Activated CD4-positive, alpha-beta T cell treated with anti-CD3 and anti-CD28 coated beads for 36 hours (primary cell): ENCODE measurements around the gene PMS1. TPM values are rescaled to one million over a fixed set of nuclear protein-coding genes. Genes with fewer than 3 reads are reported as not detected.
"Not testable (repeated sequence)": the region's sequence is repeated elsewhere in the genome, so short reads cannot be mapped to it uniquely, and the experiment has no call there.

ENCODE experiments used
- ATAC-seq: fragments of 200-7000 bp; cut with Tn5 transposase; one replicate; pipeline ENCODE4 v1.10.0; 2021; ENCODE audit warnings: mild to moderate bottlenecking, moderate library complexity
- CTCF ChIA-PET: fragments of 350-600 bp; sonication (Branson Sonifier 250); formaldehyde crosslinking; loops from one replicate; lab custom pipeline; 2021; ENCODE audit warnings: antibody characterized with exemption; lab: Charles Lee
- POLR2A ChIA-PET: fragments of 350-600 bp; sonication (Branson Sonifier 250); formaldehyde crosslinking; loops from one replicate; lab custom pipeline; 2021; ENCODE audit warnings: antibody characterized with exemption, inconsistent platforms; lab: Charles Lee
- DNase-seq: peaks from one replicate; pipeline ENCODE4 v3.0.0-alpha.2; 2020
- H3K27ac Mint-ChIP-seq: one replicate; pipeline ENCODE4 v1.8.0; 2021; ENCODE audit warnings: mixed read lengths
- H3K27me3 Mint-ChIP-seq: one replicate; pipeline ENCODE4 v1.8.0; 2021; ENCODE audit warnings: mixed read lengths
- H3K36me3 Mint-ChIP-seq: one replicate; pipeline ENCODE4 v1.8.0; 2021; ENCODE audit warnings: low read depth, mixed read lengths
- H3K4me1 Mint-ChIP-seq: one replicate; pipeline ENCODE4 v1.8.0; 2021; ENCODE audit warnings: mixed read lengths
- H3K4me3 Mint-ChIP-seq: one replicate; pipeline ENCODE4 v1.8.0; 2021; ENCODE audit warnings: mild to moderate bottlenecking, moderate library complexity, mixed read lengths
- H3K9me3 Mint-ChIP-seq: one replicate; pipeline ENCODE4 v1.8.0; 2021; ENCODE audit warnings: low read depth, mixed read lengths
- intact Hi-C, 2 experiments: fragments of 100-400 bp; cut with DNase I in 1 of 2; cut with micrococcal nuclease in 1 of 2; formaldehyde crosslinking; loops; one replicate each; pipeline versions ENCODE4 v1.14.2 to v1.15.1; 2022 to 2024; cut with DNase I, micrococcal nuclease
- total RNA-seq, 2 experiments: library from RNA; stranded (reverse); gene quantifications; one replicate each; pipeline ENCODE4 v1.2.3, GENCODE V29; 2021

PMS1 gene
- total RNA-seq = 10 to 100 TPM; 45.8 to 47.4 TPM

DNA sequence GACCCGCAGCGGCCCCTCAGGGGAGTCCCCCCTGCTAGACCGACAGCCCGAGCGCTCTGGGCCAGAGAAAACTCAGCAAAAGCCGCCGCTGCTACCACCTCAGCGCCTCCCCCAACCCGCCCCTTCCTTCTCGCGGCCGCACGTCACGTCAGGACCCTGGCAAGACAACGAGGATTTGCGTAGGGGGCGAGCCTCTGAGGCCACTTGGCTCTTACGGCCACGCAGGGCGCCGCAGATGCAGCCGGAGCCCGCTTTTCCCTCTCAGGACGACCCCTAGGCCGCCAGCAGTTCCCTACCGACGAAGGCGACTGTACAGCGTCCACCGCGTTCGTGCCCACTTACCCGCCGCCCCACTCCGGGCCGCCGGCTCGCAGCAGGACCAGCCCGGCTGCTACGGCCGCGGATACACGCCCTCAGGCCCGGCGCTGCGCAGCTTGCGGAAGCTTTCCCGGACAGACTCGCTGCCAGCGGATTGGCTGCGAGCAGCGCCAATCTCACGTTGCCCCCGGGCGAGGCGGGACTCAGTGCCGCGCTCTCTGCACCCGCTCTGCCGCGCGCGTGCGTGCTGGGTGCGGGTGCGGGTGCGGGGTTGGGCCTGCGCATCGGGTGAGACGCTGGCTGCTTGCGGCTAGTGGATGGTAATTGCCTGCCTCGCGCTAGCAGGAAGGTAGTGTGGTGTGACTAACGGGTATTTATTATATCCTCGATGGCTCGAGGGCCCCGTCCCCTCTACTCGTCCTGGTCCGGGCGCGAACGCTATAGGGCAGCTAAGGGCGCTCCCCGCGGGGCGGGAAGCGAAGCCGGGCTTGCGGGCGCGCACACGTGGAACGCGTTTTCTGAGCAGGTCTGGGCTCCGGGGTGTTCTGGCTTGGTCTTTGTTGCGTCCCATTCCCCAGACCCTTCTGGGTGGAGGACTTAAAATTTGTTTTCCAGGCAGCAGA, at the start of gene PMS1, which contains the start of gene ORMDL1:
PMS1 (plus strand) TSS at position 524 of the 941 bp plus-strand sequence. CDS start 7,360 bp downstream, outside the sequence.
ORMDL1 (minus strand) TSS at position 413 of the 941 bp plus-strand sequence. CDS start 1,744 bp downstream, outside the sequence.
- no peaks in the 10 kb centered on the region for H3K27me3 Mint-ChIP-seq
- ChIA-PET POLR2A (interaction anchor here (0.6 to 1.1 kb wide), 3 partner anchors 20 to 143 kb away, joined by 3 to 7 read pairs (median 3); partner anchors contain the start of gene OSGEPL1), CTCF (interaction anchor here (1.2 to 1.7 kb wide), 3 partner anchors 20 to 33 kb away, joined by 3 to 11 read pairs (median 7); partner anchors contain the start of gene OSGEPL1)
- peaks cover 57% of the 10 kb centered on the region for H3K36me3 Mint-ChIP-seq
- peak within 1 kb of the TSS; percentile 74 for H3K4me3 Mint-ChIP-seq
- ATAC-seq (peak; percentile 92), DNase-seq (peak; percentile 96)
- peaks cover 52% of the 10 kb centered on the region for H3K4me1 Mint-ChIP-seq
- intact Hi-C loops = loop anchor here (1.0 to 10.0 kb wide), 11 partner anchors 22 to 1851 kb away; partner anchors contain the start of genes ASNSD1 (in 2 of the 2), OSGEPL1 (in 2 of the 2), WDR75 (in 2 of the 2) and ANKAR (in 1 of the 2)
- no peaks in the 10 kb centered on the region for H3K9me3 Mint-ChIP-seq
- H3K27ac Mint-ChIP-seq = peak within 1 kb of the TSS; percentile 94

- H3K36me3 Mint-ChIP-seq = peaks cover 4% of the 10 kb centered on the region
- no peak overlapping the region for H3K4me3 Mint-ChIP-seq
- intact Hi-C loops = loop anchor here in 1 of 2 experiments (1.0 kb wide), 2 partner anchors 90 to 319 kb away; partner anchors contain the start of gene ASNSD1
- no peaks in the 10 kb centered on the region for H3K9me3 Mint-ChIP-seq
- H3K27ac Mint-ChIP-seq = no peak overlapping the region
- H3K4me1 Mint-ChIP-seq = no peaks in the 10 kb centered on the region
- ChIA-PET POLR2A (no interaction called here), CTCF (interaction anchor here (0.6 to 6.0 kb wide), 19 partner anchors 11 to 320 kb away, joined by 3 to 53 read pairs (median 4); partner anchors contain the start of genes ORMDL1, OSGEPL1 and PMS1)
- H3K27me3 Mint-ChIP-seq = no peaks in the 10 kb centered on the region
- DNase-seq (peak; percentile 57), ATAC-seq (peak; percentile 71)
Measured at GRCh38 chr2:189751080-189751658, 33.1 kb upstream of the PMS1 start.

DNA sequence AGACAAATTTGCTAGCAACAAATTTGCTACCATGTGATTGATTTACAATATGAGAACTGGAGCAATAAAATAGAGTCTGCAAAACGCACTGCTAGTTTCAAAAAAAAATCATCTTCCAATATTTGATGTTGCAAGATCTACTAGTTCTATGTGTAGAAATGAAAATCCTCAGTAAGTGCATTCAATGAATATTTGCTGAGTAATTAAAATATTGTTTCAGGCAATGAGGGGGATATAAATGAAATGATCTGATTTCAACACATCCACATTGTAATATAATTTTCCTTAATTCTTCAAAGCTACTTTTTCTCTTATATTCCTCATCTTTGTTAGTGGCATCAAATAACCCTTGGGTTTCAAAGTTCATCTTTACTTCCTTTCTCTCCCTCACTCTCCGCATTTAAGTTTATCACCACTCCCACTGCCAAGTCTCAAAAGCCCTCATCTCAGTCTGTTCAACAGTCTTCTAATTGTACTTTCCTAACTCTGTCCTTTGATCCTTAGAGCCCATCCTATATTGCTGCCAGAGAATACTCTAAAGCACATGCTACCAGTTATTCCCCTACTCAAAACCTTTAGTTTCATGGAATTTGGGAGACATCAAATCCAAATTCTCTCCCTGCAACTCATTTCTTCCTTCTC, 27.8 kb upstream of the PMS1 start:
- ATAC-seq = no peak
- Mint-ChIP-seq H3K4me3 (no peak overlapping the region), H3K9me3 (no peaks in the 10 kb centered on the region), H3K36me3 (peaks cover 7% of the 10 kb centered on the region), H3K4me1 (peaks cover 2% of the 10 kb centered on the region), H3K27ac (no peak overlapping the region), H3K27me3 (no peaks in the 10 kb centered on the region)
- intact Hi-C loops = no loop called here
- ChIA-PET POLR2A (no interaction called here), CTCF (interaction anchor here (1.0 kb wide), 2 partner anchors 61 to 98 kb away, joined by 3 to 4 read pairs; no protein-coding TSS in a partner anchor)
- no peak for DNase-seq

- ATAC-seq, POLR2A ChIA-PET, H3K36me3 Mint-ChIP-seq, DNase-seq, H3K4me3 Mint-ChIP-seq, H3K9me3 Mint-ChIP-seq, H3K27ac Mint-ChIP-seq, H3K27me3 Mint-ChIP-seq: not testable (repeated sequence)
- peaks cover 15% of the 10 kb centered on the region for H3K4me1 Mint-ChIP-seq
- CTCF ChIA-PET = interaction anchor here (1.0 to 4.9 kb wide), 2 partner anchors 9 to 15 kb away, joined by 3 to 53 read pairs; no protein-coding TSS in a partner anchor
- intact Hi-C loops = loop anchor here (5.0 kb wide), 3 partner anchors 312 to 1122 kb away; partner anchors contain the start of genes GLS (in 1 of the 2) and HIBCH (in 1 of the 2)
Measured at GRCh38 chr2:189760154-189760553, 24.1 kb upstream of the PMS1 start.

DNA sequence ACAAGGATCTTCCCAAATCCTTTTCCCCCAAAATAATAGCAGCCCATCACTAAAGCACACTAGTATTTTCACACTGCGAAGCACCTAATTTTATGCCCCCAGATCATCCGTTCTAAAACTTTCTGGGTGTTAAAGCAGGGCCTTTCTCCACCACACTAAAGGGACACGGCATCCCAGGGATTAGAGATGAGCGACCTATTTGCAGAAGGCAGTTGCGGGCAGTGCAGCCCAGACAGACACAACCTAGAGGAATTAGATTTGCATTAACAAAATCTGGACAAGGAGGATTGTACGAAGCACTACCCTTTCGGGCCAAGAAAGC, 22.1 kb upstream of the PMS1 start:
- ATAC-seq (peak; percentile 16), DNase-seq (no peak)
- H3K36me3 Mint-ChIP-seq = peaks cover 14% of the 10 kb centered on the region
- ChIA-PET POLR2A (interaction anchor here (0.8 to 1.2 kb wide), 4 partner anchors 9 to 79 kb away, joined by 3 to 7 read pairs (median 4); partner anchors contain the start of genes ORMDL1 and PMS1), CTCF (interaction anchor here (0.6 to 4.9 kb wide), 19 partner anchors 10 to 1304 kb away, joined by 3 to 53 read pairs (median 4); partner anchors contain the start of genes ANKAR, ASNSD1, ORMDL1 and PMS1)
- peak overlapping the region; percentile 89 for H3K4me3 Mint-ChIP-seq
- H3K27ac Mint-ChIP-seq = peak overlapping the region; percentile 96
- no peaks in the 10 kb centered on the region for H3K27me3 Mint-ChIP-seq
- no peaks in the 10 kb centered on the region for H3K9me3 Mint-ChIP-seq
- H3K4me1 Mint-ChIP-seq = peaks cover 15% of the 10 kb centered on the region
- intact Hi-C loops = loop anchor here (1.0 to 5.0 kb wide), 8 partner anchors 22 to 1120 kb away; partner anchors contain the start of genes ASNSD1 (in 2 of the 2), ORMDL1 (in 2 of the 2), PMS1 (in 2 of the 2) and ANKAR (in 1 of the 2)

DNA sequence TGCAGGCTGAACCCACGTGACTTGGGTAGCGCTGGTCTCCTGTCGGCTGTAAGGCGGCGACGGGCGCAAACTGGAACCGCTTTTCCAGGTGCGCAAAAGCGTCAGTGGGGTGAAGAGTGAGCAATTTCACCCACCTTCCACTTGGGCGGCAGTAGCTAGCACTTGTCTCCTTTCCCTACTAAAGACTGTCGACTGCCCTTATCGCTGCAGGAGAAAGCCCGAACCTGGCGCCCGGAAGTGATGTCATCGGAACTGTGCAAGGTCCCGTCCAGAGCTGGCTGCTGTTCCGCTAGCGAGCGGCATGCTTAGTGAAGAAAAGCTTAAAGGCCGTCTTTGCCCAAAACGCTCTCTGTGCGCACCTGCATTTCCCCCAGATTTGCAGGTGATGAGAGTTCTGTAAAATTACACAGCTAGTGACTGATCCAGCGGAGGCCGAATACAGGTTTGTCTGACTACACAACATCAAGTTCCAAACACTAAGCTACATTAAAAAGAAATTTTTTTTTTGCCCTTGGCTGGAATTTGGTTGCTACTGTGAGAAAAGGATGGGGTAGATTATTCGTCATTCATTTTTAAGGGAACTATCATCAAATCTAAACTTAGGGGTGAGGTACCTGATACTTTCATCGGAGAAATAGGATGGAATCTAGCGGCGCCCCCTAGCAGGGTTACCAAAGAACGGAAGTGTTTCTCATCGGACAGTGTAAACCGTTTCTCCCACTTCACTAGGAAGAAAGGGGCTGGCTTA, 21.5 kb upstream of the PMS1 start, which contains the start of gene OSGEPL1:
OSGEPL1 (minus strand) TSS at position 242 of the 748 bp plus-strand sequence. CDS start 1,152 bp downstream, outside the sequence.
- CTCF ChIA-PET = interaction anchor here (0.6 to 4.9 kb wide), 21 partner anchors 10 to 1304 kb away, joined by 3 to 53 read pairs (median 4); partner anchors contain the start of genes ANKAR, ASNSD1, ORMDL1 and PMS1
- ATAC-seq (peak; percentile 97), DNase-seq (peak; percentile 96)
- POLR2A ChIA-PET = interaction anchor here (0.6 to 1.2 kb wide), 6 partner anchors 9 to 223 kb away, joined by 3 to 7 read pairs (median 3); partner anchors contain the start of genes ORMDL1 and PMS1
- Mint-ChIP-seq H3K36me3 (peaks cover 15% of the 10 kb centered on the region), H3K9me3 (no peaks in the 10 kb centered on the region), H3K27me3 (no peaks in the 10 kb centered on the region), H3K4me1 (peaks cover 15% of the 10 kb centered on the region), H3K27ac (peak within 1 kb of the TSS; percentile 96), H3K4me3 (peak within 1 kb of the TSS; percentile 89)
- intact Hi-C loops = loop anchor here (1.0 to 5.0 kb wide), 8 partner anchors 22 to 1120 kb away; partner anchors contain the start of genes ASNSD1 (in 2 of the 2), ORMDL1 (in 2 of the 2), PMS1 (in 2 of the 2) and ANKAR (in 1 of the 2)

DNA sequence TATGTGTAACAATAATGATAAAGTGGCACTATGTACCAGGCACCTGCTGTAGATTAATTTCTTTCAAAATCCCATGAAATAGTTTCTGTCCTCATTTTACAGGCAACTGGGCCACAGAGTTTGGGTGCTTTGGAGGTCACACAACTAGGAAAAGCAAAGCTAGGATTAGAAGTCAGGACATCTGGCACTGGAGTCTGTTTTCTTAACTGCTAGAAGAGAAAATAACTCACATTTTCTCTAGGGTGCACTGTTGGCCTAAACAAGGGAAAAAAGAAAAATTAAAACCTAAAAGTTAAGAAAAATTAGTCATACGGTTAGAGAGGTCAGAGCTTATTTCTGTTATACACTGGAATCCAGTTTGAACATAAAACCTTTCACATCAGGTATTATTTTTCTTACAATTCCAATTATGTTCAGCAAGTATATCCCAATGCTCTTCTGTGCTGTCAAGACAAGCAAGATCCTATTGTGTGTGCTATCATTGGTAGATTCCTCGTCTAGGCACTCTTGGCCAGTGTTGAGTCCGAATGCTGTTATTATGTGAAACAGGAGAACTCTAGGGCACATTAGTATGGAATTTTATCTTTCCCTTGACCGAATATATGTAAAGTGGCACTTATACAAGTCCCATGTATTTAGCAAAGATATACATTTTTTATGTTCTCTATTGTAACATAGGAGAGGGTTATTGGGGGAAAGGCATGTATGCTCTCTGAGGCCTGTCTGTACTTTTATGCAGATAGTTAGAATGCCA, 20.2 kb upstream of the PMS1 start:
- no peak for ATAC-seq
- DNase-seq = no peak
- ChIA-PET CTCF (interaction anchor here (0.7 to 4.9 kb wide), 8 partner anchors 9 to 743 kb away, joined by 3 to 53 read pairs (median 10); partner anchors contain the start of genes ASNSD1, ORMDL1 and PMS1), POLR2A (interaction anchor here (0.6 to 1.6 kb wide), 3 partner anchors 20 to 90 kb away, joined by 3 read pairs; partner anchors contain the start of genes ORMDL1 and PMS1)
- intact Hi-C loops = loop anchor here (2.0 to 5.0 kb wide), 4 partner anchors 308 to 1118 kb away; partner anchors contain the start of genes GLS (in 1 of the 2), HIBCH (in 1 of the 2) and NAB1 (in 1 of the 2)
- peaks cover 16% of the 10 kb centered on the region for H3K36me3 Mint-ChIP-seq
- peak overlapping the region; percentile 89 for H3K4me3 Mint-ChIP-seq
- H3K27me3 Mint-ChIP-seq = no peaks in the 10 kb centered on the region
- no peaks in the 10 kb centered on the region for H3K9me3 Mint-ChIP-seq
- H3K27ac Mint-ChIP-seq = peak overlapping the region; percentile 13
- peaks cover 13% of the 10 kb centered on the region for H3K4me1 Mint-ChIP-seq

GRCh38 chr2:189770590-189771322, 13.5 kb upstream of the PMS1 start:
- H3K36me3 Mint-ChIP-seq = peaks cover 38% of the 10 kb centered on the region
- no peaks in the 10 kb centered on the region for H3K27me3 Mint-ChIP-seq
- H3K27ac Mint-ChIP-seq = no peak overlapping the region
- no peak for ATAC-seq
- no peaks in the 10 kb centered on the region for H3K4me1 Mint-ChIP-seq
- ChIA-PET POLR2A (interaction anchor here (1.2 kb wide), 1 partner anchor 8 kb away, joined by 4 read pairs; the partner anchor contains the start of gene OSGEPL1), CTCF (interaction anchor here (3.9 kb wide), 1 partner anchor 8 kb away, joined by 21 read pairs; the partner anchor contains the start of gene OSGEPL1)
- no peaks in the 10 kb centered on the region for H3K9me3 Mint-ChIP-seq
- intact Hi-C loops = no loop called here
- no peak for DNase-seq
- H3K4me3 Mint-ChIP-seq = no peak overlapping the region
